T follicular helper cell (primary cell): Measurements from ENCODE around the gene PLA2G4C.

Experiments used
- DNase-seq: peaks from one replicate; pipeline ENCODE4 v3.0.0-alpha.2; 2020; ENCODE audit warnings: low read depth
- total RNA-seq, 2 experiments: gene quantifications; one replicate each; lab custom pipeline; 2026; lab: John Stamatoyannopoulos, UW

Gene PLA2G4C, protein sequence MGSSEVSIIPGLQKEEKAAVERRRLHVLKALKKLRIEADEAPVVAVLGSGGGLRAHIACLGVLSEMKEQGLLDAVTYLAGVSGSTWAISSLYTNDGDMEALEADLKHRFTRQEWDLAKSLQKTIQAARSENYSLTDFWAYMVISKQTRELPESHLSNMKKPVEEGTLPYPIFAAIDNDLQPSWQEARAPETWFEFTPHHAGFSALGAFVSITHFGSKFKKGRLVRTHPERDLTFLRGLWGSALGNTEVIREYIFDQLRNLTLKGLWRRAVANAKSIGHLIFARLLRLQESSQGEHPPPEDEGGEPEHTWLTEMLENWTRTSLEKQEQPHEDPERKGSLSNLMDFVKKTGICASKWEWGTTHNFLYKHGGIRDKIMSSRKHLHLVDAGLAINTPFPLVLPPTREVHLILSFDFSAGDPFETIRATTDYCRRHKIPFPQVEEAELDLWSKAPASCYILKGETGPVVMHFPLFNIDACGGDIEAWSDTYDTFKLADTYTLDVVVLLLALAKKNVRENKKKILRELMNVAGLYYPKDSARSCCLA
- total RNA-seq, result 14.0 to 20.0 reads per million in 2 experiments

DNA sequence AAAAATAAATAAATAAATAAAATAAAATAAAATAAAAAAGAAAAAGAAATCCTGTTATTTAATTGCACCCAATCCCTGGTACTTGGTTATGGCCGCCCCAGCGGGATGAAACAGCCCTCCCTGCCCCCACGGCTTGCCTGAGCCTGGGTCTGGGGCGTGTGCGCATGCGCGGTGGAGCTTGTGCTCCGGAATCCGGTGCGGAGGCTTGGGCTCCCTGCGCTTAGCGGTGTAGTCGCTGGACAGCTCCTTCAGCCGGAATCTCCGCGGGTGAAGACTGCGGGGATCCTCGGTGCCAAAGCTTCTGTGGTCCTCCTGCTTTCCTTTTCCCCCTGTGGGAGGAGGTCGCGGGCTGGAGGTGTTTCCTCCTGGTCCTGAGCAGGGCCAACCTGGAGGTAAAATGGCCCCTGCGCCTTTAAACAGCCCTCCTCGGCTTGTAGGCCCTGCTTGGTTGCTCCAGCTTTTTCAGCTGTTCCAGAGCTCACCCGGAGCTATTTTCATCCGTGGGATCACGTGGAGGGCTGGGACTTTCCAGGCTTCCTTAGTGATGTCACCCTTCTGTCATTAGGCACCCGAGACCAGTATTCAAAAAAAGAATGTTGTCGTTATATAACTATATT, at the start of gene PLA2G4C:
Gene PLA2G4C, minus strand, starts transcription at position 468 of the 617 bp plus-strand sequence. CDS start 4,288 bp downstream, outside the sequence.
- DNase-seq, result peak; percentile 71

DNA sequence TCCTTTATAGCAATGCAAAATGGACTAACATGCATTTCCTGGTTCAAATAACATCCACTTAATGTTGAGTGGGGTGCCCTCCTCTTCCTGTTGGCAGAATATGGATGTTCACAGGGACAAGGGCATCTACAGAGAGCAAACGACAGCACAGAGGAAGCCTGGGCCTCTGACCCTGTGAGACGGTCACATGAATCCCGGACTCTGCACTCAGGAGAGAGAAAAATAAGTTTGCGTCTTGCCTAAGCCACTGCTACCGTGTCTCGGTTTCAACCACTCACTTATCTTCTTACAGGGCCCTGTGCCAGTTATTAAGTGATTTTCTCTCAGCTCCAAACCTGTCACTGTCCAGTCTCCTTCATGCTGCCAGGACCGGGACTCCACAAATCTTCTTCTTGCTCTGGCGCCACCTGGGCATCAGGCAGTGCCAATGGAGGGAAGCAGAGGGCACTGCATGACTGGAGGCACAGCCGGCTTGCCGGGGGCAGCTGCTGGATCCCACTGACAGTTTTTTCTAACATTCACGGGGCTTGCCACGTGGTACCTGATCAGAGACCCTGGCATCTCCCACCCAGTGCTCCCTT, 47.7 kb upstream of the PLA2G4C start:
- DNase-seq, result no peak

DNA sequence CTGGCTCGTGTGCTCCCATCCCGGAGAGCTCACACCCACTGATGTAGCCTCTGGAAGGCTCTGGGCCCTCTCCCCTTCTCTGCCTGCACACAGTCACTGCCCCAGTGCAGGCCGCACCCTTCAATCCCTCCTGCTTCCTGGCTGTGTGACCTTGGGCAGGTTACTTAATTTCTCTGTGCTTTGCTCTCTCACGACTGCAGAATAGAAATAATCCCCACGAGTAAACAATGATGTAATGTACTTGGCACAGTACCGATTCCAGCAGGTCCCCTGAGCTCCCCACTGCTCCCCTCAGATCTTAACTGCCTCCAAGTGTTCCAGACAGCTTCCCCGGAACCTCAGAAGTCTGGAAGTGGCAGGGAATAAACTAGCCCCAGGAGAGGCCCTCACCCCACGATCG, 43.4 kb upstream of the PLA2G4C start:
- DNase-seq, result no peak

DNA sequence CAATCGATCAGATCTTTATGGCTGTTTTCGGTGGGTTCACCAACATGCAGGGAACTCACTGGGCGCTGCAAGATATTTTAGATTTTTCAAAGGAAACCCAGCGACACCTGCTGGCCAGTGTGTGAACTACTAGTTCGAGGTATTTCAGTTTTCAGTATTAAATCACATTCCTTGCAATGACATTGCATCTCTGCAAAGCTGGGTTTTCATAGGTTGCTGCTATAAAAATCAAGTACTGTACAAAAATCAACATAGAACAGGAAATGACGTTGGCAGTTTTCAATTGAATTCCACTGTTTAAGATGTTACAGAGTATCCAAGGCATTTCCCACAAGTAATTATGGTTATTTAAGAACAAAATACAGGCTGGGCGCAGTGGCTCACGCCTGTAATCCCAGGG, 41.9 kb upstream of the PLA2G4C start:
- peak; percentile 43 for DNase-seq

- DNase-seq, result no peak
These were observed 38.8 kb upstream of the PLA2G4C start for GRCh38 chr19:48149430-48149829.

DNA sequence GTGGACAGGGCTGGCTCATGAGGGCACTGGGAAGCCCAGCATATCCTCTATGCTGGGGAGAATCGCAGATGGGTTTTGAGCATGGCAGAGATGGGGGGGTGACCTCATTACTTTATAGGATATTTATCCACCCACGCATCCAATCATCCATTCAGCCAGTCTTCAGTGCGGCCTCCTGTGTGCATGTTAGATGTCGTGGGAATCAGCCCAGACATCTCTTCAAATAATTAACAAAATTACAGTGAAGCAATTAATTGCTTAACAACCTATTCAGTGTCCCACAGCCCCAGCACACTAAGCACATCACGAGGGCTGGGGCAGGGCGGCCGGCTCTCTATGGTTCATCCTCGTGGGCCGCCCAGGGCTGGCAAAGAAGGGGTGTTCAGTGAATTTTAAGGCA, 38.0 kb upstream of the PLA2G4C start:
- DNase-seq, result no peak

DNA sequence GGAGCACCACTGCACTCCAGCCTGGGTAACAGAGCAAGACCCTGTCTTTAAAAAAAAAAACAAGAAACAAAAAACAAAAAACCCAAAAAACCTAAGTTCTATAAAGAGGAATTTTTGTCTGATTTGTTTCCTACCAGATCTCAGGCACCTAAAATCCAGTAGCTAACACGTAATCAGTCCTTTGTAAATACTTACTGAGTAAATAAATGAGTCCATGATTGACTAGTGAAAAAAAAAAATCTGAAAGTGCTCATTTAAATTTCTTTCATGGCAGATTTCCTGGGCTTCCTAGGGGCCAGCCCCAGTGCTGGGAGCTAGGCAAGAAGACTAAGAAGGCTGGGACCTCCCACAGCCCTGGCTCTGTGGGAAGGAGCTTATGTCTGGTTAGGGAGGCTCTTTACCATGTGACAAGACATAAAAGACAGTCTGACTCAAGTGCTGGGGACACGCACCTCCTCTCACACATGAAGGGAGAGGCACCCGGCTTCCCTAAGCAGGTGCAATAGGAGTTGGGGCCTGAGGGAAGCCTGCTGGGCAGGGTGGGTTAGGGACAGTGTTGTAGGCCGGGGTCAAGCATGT, 37.1 kb upstream of the PLA2G4C start:
- DNase-seq, result no peak

- DNase-seq, result no peak
These were observed 28.4 kb upstream of the PLA2G4C start for GRCh38 chr19:48139053-48139452.

DNA sequence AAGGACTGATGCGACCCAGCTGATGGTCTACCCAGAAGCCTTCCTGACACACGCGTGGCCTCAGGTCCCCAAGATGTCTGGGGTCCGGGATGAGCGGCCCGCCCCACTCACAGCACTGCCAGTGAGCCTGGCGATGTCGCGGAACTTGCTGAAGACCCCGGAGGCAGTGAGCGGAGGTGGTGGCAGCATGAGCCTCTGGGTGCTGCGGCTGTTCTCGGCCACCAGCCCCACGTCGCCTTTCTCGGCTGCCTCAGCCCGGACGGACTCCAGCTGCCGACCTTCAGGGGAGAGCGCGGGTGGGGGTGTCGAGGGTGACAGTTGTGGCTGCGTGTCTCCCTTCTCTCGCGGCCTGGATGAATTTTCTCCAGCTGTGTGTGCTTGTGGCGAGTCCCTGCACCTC, 26.8 kb upstream of the PLA2G4C start:
- no peak for DNase-seq

GRCh38 chr19:48136547-48136946, 25.9 kb upstream of the PLA2G4C start:
- DNase-seq, result no peak

GRCh38 chr19:48135411-48135810, 24.8 kb upstream of the PLA2G4C start:
- DNase-seq, result no peak

DNA sequence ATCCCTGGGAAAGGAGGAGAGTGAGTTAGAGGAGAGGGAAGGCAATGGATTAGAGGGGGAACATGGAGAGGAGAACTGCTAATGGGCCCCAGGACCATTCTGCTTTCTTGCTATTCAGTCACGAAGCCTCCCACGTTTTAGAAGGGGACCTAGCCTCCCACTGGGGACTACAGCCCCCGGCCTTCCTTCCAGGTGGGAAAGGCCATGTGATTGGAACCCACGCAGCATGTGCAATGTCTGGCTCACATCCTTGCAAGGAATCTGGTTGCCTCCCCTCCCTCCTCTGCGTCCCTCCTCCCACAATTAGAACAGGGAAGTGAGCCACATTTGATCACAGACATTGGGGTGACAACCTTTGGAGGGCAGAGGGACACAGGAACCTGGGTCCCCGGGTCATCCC, 22.5 kb upstream of the PLA2G4C start:
- no peak for DNase-seq

DNA sequence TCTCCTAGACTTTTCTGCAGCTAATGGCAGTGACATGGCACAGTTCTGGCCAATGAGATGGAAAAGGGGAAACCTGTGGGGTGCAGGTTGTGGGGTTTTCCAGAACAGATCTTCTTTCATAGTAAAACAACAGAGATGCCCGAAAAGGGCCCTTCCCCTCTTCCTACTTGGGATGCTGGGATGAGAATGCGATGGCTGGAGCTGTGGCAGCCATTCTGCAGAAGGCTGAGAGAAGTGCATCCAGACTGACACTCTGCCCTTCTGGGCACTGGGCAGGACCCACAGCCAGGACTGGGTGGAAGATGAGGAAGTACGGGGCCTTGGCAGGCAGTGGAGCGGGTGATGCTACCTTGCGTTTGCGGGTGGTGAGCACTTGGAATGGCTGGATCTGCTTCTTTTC, 16.9 kb upstream of the PLA2G4C start:
- no peak for DNase-seq

DNA sequence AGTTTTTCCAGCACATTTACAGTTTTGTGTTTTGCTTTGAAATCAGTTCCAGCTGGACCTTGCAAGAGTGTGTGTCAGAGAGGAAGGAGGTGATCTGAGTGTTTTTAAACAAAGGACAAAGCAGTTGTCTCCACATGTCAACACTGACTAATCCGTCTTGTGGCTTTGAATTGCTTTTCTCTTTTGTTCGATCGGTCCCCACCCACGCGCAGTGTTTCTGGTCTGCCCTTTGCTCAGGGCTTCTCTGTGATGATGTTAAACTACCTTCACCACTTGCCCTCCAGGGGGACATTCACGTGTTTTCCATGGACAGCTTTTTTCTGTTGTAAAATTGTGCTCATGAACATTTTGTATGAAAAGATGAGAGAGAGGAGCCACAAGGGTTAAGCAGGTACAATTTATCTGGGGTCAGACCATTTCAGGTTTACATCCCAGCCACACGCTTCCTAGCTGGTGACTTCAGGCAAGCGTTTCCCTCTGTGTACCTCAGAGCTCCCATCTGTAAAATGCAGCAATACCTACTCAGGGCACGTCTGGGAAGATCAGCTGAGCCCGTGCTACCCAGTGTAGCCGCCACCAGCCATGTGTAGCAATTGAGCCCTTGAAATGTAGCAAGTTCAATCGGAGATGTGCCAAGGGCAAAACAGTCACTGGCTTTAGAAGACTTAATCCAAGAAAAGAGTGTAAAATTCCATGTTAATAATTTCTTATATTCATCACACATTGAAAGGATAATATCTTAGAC, 13.5 kb upstream of the PLA2G4C start:
- DNase-seq, result no peak

- DNase-seq, result no peak
These were observed 11.8 kb upstream of the PLA2G4C start for GRCh38 chr19:48122421-48122820.

- DNase-seq, result no peak
These were observed 11.3 kb upstream of the PLA2G4C start for GRCh38 chr19:48121909-48122371.

GRCh38 chr19:48121066-48121465, 10.4 kb upstream of the PLA2G4C start:
- no peak for DNase-seq

DNA sequence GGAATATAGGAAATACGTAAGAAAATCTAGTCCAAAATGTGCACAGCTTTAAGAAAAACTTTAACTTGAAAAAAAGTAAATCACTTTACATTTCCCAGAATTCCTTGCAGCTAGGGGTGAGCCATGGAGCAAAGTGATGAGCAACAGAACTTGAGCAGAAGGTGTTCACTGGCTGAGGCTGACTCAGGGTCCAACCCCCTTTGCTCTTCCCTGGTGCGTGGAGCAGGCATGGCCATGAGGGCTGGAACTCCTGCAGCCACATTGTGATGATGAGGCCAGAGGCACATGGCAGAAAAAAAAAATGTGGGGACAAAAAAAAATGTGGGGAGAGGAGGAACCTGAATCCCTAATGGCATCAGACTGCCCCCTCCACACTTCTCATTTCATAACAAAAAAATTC, 9.9 kb upstream of the PLA2G4C start:
- no peak for DNase-seq

DNA sequence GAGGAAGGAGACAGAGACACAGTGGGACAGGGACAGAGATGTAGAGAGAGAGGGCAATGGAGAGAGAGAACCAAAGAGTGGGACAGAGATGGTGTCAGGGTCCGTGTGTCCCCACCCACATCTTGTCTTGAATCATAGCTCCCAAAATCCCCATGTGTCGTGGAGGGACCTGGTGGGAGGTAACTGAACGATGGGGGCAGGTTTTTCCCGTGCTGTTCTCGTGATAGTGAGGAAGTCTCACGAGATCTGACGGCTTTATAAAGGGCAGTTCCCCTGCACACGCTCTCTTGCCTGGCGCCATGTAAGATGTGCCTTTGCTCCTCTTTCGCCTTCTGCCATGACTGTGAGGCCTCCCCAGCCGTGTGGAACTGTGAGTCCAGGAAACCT, 7.5 kb upstream of the PLA2G4C start:
- DNase-seq, result no peak

DNA sequence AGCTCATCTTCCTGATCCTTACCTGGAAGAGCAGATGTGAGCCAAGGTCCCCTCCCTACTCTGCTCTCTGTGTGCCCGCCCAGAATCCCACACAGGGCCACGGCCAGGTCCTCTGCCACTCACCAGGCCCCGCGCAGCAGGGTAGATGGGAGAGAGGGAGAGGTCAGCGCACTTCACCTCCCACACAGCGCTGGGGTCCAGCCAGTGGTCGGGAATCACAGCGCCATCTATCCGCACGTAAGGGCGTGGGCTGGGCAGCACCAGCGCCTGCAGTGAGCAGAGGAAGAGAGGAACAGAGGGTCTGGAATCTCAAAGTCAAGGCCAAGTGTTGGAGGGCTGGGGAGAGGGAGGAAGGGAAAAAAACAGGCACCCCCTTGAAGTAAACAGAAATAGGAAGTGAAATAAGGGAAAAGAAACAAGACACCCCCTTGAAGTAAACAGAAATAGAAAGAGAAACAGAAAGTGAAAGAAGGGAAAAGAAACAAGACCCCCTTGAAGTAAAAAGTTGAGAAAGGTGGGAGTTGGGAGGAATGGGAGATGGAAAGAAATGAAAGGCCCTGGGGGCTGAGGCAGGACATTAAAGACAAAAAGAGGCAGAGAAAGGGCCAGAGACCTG, 7.0 kb upstream of the PLA2G4C start:
- no peak for DNase-seq
